H1 (cell line): Measurements from ENCODE around the gene RELL1.

Experiments
- BRCA1 ChIP-seq: IDR thresholded peaks from 2 replicates; pipeline ENCODE4 v1.6.1; 2012; ENCODE audit warnings: low read depth, low read length, improper control_type of control experiment
- CTCF ChIP-seq, 3 experiments: IDR thresholded peaks; 1 replicate in 2 of 3; 2 replicates in 1 of 3; pipeline versions ENCODE4 v1.5.1 to v1.6.1; 2011; ENCODE audit warnings: low read length in 3 of 3, mild to moderate bottlenecking in 3 of 3, inconsistent platforms in 2 of 3, low read depth in 1 of 3, moderate library complexity in 1 of 3; ENCODE audit not compliant: insufficient read depth in 1 of 3; ENCODE audit errors: control extremely low read depth in 1 of 3
- EP300 ChIP-seq, 2 experiments: IDR thresholded peaks; 1 replicate in 1 of 2; 2 replicates in 1 of 2; pipeline ENCODE4 v1.6.1; 2011 to 2012; ENCODE audit warnings: low read depth in 2 of 2, low read length in 2 of 2, mild to moderate bottlenecking in 2 of 2, borderline replicate concordance in 1 of 2, inconsistent platforms in 1 of 2, moderate library complexity in 1 of 2
- FOSL1 ChIP-seq: IDR thresholded peaks from 2 replicates; pipeline ENCODE4 v1.6.1; 2011; ENCODE audit warnings: mild to moderate bottlenecking, low read depth, low read length, moderate library complexity; ENCODE audit not compliant: insufficient read depth
- JUN ChIP-seq: IDR thresholded peaks from 2 replicates; pipeline ENCODE4 v1.6.1; 2011; ENCODE audit warnings: low read depth, mild to moderate bottlenecking, improper control_type of control experiment, low read length
- PHF8 ChIP-seq: fragments of 200-600 bp; sonication (generic); conservative IDR thresholded peaks from 2 replicates; pipeline ENCODE4 v1.7.1; 2012; ENCODE audit warnings: low read depth, mild to moderate bottlenecking, inconsistent platforms, low read length, moderate library complexity
- POLR2A ChIP-seq, 2 experiments: IDR thresholded peaks; 1 replicate in 1 of 2; 2 replicates in 1 of 2; pipeline ENCODE4 v1.6.1; 2011; ENCODE audit warnings: low read depth in 2 of 2, low read length in 2 of 2, mild to moderate bottlenecking in 2 of 2; ENCODE audit errors: control extremely low read depth in 1 of 2
- POLR2AphosphoS5 ChIP-seq: IDR thresholded peaks from 2 replicates; pipeline ENCODE4 v1.6.1; 2011; ENCODE audit warnings: low read depth, low read length
- RFX5 ChIP-seq: IDR thresholded peaks from 2 replicates; pipeline ENCODE4 v1.6.1; 2011; ENCODE audit warnings: low read depth, low read length, improper control_type of control experiment, borderline replicate concordance
- TBP ChIP-seq: IDR thresholded peaks from 2 replicates; pipeline ENCODE4 v1.6.1; 2011; ENCODE audit warnings: low read depth, low read length, improper control_type of control experiment
- USF2 ChIP-seq: IDR thresholded peaks from 2 replicates; pipeline ENCODE4 v1.6.1; 2011; ENCODE audit warnings: low read length, improper control_type of control experiment
- TF ChIP-seq, protein P1 (sequence below): IDR thresholded peaks from 2 replicates; pipeline ENCODE4 v1.6.1; 2011; ENCODE audit warnings: low read depth, mild to moderate bottlenecking, low read length; ENCODE audit not compliant: insufficient read depth

DNA sequence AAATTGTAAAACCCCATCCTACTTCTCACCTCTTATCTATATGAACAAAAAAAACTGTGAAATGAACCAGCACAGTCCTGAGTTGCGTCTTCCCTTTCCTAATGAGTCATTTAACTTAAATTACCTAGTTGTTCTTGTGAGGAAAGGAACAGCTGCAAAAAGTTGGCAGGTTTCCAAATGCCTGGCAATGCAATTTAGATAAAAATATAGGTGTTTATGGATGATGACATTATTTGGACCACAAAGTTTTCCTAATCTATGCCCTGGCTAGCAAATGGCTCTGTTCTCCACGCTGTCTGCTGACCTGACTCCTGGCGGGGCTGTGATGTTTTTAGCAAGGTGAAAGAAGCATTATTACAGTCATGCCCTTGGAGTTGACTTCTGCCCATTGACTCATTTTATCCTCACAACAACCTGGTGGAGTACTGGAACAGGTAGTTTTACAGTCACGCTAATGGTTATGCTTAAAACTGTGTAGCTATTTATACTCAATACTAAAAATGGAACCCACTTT lies 29.8 kb upstream of the RELL1 start:
- TF ChIP-seq POLR2A (IDR thresholded peaks at IDR 0.05; ENCODE audit: control extremely low read depth in 1 of 2, low read depth in 2 of 2, low read length in 2 of 2) (no peak), EP300 (IDR thresholded peaks at IDR 0.05; ENCODE audit: borderline replicate concordance in 1 of 2, low read depth in 2 of 2, low read length in 2 of 2) (no peak), CTCF (IDR thresholded peaks at IDR 0.05; ENCODE audit: control extremely low read depth in 1 of 3, insufficient read depth in 1 of 3, low read depth in 1 of 3, low read length in 3 of 3) (no peak), USF2 (no peak), BRCA1 (no peak), TBP (no peak), FOSL1 (no peak), POLR2AphosphoS5 (no peak), JUN (no peak), PHF8 (no peak), RFX5 (no peak)
- TF ChIP-seq, protein P1, sequence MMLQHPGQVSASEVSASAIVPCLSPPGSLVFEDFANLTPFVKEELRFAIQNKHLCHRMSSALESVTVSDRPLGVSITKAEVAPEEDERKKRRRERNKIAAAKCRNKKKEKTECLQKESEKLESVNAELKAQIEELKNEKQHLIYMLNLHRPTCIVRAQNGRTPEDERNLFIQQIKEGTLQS = no peak
